SK-N-SH treated with all-trans-retinoic acid at 6 μM for 48 hours (cell line): ENCODE measurements around the gene EPHB2.

Experiments used
- BACH2 ChIP-seq: fragments of 250-450 bp; sonication (Bioruptor Pico); IDR thresholded peaks from 2 replicates; pipeline ENCODE4 v1.9.0; 2021; ENCODE audit warnings: mild to moderate bottlenecking, borderline replicate concordance
- CSDC2 ChIP-seq: fragments of 250-450 bp; sonication (Bioruptor Pico); IDR thresholded peaks from 2 replicates; pipeline ENCODE4 v1.5.0; 2020; ENCODE audit warnings: mild to moderate bottlenecking, moderate library complexity
- ESRRG ChIP-seq: fragments of 250-450 bp; sonication (Bioruptor Pico); IDR thresholded peaks from 2 replicates; pipeline ENCODE4 v1.6.1; 2021; ENCODE audit warnings: mild to moderate bottlenecking
- ISL1 ChIP-seq: fragments of 250-450 bp; sonication (Bioruptor Pico); IDR thresholded peaks from 2 replicates; pipeline ENCODE4 v2.1.2; 2022; ENCODE audit warnings: mild to moderate bottlenecking, moderate library complexity
- PATZ1 ChIP-seq: fragments of 250-450 bp; sonication (Bioruptor Pico); IDR thresholded peaks from 2 replicates; pipeline ENCODE4 v1.8.0; 2020; ENCODE audit warnings: mild to moderate bottlenecking, moderate library complexity, borderline replicate concordance
- SNAI2 ChIP-seq: fragments of 250-450 bp; sonication (Bioruptor Pico); IDR thresholded peaks from 2 replicates; pipeline ENCODE4 v1.5.0; 2020; ENCODE audit warnings: mild to moderate bottlenecking, moderate library complexity
- TCF4 ChIP-seq: fragments of 250-450 bp; sonication (Bioruptor Pico); IDR thresholded peaks from 2 replicates; pipeline ENCODE4 v1.8.0; 2021; ENCODE audit warnings: mild to moderate bottlenecking, moderate library complexity, borderline replicate concordance
- TSHZ2 ChIP-seq: fragments of 250-450 bp; sonication (Bioruptor Pico); IDR thresholded peaks from 2 replicates; pipeline ENCODE4 v1.5.0; 2020; ENCODE audit warnings: mild to moderate bottlenecking, moderate library complexity
- ZC3H10 ChIP-seq: fragments of 250-450 bp; sonication (Bioruptor Pico); IDR thresholded peaks from 2 replicates; pipeline ENCODE4 v1.5.1; 2021; ENCODE audit warnings: mild to moderate bottlenecking, moderate library complexity
- ZFP3 ChIP-seq: fragments of 250-450 bp; sonication (Bioruptor Pico); IDR thresholded peaks from 2 replicates; pipeline ENCODE4 v1.5.0; 2020; ENCODE audit warnings: mild to moderate bottlenecking, moderate library complexity
- ZFP30 ChIP-seq: fragments of 450-650 bp; formaldehyde crosslinking; IDR thresholded peaks from 2 replicates; pipeline ENCODE4 v1.5.0; 2022; ENCODE audit warnings: mild to moderate bottlenecking, moderate library complexity
- ZNF70 ChIP-seq: fragments of 450-650 bp; formaldehyde crosslinking; IDR thresholded peaks from 2 replicates; pipeline ENCODE4 v1.5.0; 2020; ENCODE audit warnings: mild to moderate bottlenecking, moderate library complexity
- ZNF8 ChIP-seq: fragments of 450-650 bp; formaldehyde crosslinking; IDR thresholded peaks from 2 replicates; pipeline ENCODE4 v1.5.0; 2020; ENCODE audit warnings: mild to moderate bottlenecking, moderate library complexity

DNA sequence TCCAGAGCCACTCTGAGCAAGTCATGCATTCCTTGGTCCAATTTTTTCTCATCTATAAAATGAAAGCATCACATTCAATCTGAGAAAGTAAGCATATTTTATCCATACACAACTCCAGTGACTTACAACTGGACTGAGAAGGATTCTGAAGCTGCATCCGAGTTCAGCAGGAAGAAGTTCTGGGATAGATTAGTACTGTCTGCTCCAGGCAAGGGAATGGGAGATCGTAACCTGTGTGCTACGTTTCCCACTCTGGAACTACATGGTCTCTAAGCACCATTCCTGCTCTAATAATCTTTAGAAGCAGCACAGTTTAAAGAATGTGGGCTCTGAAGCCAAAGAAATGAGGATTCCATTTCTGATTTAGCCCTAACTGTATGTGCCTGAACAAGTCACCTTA, 182.7 kb downstream of the EPHB2 start:
- TF ChIP-seq PATZ1 (no peak), ESRRG (CRISPR knock-in tag) (no peak), ZNF8 (CRISPR knock-in tag) (no peak), ZFP30 (no peak), TCF4 (CRISPR knock-in tag) (no peak), ZFP3 (CRISPR knock-in tag) (no peak), ZNF70 (CRISPR knock-in tag) (no peak), CSDC2 (CRISPR knock-in tag) (no peak), ISL1 (CRISPR knock-in tag) (no peak), ZC3H10 (CRISPR knock-in tag) (no peak), TSHZ2 (no peak), SNAI2 (CRISPR knock-in tag) (no peak), BACH2 (CRISPR knock-in tag) (no peak)
